Neural progenitor cell (in vitro differentiated cells): ENCODE results near the gene USP6.
"Not testable (repeated sequence)": the region's sequence is repeated elsewhere in the genome, so short reads cannot be mapped to it uniquely, and the experiment has no call there.

Source experiments
- EZH2phosphoT487 ChIP-seq: fragments of 200-600 bp; sonication (generic); IDR thresholded peaks from 2 replicates; pipeline ENCODE4 v1.6.1; 2017; ENCODE audit warnings: antibody characterized with exemption
- TF ChIP-seq, protein P1 (sequence below): fragments of 200-600 bp; sonication (generic); IDR thresholded peaks from 2 replicates; pipeline ENCODE4 v1.5.1; 2017; ENCODE audit warnings: antibody characterized with exemption, mild to moderate bottlenecking

- TF ChIP-seq, protein P1, sequence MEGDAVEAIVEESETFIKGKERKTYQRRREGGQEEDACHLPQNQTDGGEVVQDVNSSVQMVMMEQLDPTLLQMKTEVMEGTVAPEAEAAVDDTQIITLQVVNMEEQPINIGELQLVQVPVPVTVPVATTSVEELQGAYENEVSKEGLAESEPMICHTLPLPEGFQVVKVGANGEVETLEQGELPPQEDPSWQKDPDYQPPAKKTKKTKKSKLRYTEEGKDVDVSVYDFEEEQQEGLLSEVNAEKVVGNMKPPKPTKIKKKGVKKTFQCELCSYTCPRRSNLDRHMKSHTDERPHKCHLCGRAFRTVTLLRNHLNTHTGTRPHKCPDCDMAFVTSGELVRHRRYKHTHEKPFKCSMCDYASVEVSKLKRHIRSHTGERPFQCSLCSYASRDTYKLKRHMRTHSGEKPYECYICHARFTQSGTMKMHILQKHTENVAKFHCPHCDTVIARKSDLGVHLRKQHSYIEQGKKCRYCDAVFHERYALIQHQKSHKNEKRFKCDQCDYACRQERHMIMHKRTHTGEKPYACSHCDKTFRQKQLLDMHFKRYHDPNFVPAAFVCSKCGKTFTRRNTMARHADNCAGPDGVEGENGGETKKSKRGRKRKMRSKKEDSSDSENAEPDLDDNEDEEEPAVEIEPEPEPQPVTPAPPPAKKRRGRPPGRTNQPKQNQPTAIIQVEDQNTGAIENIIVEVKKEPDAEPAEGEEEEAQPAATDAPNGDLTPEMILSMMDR = not testable (repeated sequence)
- not testable (repeated sequence) for TF ChIP-seq EZH2phosphoT487
Measured at GRCh38 chr17:5138198-5138544, 22.3 kb downstream of the USP6 start.
